ENCODE data around the gene DTD1.

Gene DTD1

DNA sequence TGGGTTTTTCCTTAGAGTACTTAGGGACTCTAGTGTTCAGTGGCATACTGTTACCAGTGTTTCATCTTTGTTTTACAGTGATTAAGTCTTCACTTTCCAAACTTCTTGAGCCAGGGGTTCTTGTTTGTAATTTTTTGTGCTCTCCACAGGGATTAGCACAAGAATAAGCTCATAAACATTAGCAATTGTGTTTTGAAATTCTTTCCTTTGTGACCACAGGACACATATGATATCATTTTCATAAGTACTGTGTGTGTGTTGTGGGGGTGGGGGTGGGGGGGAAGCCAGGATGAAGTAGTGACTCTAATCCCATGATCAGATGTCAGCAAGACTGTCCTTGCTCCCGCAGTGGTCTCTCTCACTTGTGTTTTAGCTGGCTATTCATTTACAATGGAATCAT, 124.3 kb downstream of the DTD1 start:
- peak; percentile 22 for DNase-seq

DNA sequence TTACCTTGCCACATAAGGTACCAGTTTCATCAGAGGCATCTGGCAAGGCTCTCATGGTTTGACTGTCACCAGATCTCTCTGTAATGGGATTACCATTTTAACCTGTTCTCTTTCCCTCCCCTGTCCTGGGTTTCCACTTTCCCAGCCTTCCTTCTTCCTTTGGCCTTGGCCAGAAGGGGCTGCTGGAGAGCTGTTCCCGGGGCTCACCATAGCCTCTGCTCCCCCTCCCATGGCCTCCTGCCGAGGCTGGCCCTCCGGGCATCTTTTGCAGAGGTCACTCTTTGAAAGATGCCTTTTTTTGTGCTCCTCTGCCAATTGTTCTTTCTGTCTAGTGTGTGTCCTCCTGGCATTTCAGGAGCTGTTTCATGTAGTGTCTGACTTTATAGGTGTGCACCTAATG, 125.0 kb downstream of the DTD1 start:
- DNase-seq = no peak

DNA sequence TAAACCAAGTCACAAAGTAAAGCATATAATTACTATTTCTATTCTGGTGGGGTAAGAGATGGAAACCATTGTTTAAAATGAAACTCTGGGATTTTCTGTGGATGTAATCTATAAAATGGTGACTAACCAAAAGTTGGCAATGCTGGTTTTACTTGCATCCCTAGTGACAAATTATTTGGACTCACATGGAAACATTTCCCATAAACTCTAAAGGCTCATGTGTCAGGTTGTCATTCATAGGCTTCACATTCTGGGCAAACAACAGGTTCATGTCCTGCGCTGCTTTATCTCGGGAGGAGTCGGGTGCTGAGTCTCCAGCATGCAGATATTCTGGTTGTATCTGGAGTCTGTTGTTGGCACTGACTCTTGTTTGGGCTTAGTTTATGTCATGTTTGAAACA, 127.7 kb downstream of the DTD1 start:
- DNase-seq = no peak

DNA sequence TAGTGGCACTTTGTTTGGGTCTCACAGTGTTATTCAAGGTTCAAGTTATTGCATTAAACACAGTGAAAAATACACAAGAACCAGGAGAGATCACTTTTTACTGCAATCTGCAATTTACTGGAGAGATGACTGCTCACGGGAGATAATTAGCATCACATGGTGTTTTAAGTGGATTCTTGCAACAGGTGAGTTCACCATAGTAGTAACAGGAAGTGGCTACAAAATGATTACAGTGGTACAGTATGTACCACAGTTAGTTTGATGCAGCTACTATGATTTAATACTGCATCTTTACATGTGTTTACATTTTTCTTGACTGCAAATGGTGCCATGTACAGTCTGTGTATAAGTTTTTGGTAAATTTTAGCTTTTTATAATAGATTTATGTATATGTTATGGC, 129.2 kb downstream of the DTD1 start:
- no peak for DNase-seq

DNA sequence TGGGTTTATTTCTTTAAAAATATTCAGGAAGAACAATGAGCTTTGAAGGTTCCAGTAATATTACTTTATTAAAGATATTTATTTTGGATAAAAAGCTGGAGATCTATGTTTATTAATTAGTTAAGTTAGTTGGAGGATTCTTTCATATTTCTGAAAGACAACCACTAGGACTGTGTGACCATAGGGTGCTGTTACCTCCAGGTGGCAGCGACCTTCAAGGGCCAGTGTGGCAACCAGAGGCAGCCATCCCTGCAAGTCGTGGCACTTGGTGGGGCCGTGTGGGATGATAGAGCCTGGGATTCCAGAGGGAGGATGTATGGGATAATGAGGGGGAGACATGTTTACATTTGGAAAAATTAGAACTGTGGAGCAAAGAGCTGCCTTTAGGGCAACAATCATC, 130.3 kb downstream of the DTD1 start:
- no peak for DNase-seq

DNA sequence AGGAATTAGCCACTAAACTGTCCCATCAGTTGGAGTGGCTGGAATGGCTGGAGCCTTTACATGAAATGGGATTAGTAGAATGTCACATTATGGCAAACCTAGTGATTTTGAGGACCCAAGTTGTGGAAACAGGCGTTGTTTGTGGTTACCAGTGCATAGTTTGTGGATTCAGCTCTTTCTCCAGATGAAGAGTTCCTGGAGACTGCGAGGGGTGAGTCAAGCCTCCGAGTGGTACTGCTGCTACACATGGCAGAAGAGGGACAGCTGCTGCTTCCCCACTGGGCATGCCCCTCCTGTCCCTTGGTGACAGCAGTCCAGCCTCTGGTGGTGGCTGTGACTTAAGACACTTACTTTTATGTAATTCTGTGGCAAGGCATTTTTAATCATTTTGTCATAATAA, 131.6 kb downstream of the DTD1 start:
- peak; percentile 61 for DNase-seq

DNA sequence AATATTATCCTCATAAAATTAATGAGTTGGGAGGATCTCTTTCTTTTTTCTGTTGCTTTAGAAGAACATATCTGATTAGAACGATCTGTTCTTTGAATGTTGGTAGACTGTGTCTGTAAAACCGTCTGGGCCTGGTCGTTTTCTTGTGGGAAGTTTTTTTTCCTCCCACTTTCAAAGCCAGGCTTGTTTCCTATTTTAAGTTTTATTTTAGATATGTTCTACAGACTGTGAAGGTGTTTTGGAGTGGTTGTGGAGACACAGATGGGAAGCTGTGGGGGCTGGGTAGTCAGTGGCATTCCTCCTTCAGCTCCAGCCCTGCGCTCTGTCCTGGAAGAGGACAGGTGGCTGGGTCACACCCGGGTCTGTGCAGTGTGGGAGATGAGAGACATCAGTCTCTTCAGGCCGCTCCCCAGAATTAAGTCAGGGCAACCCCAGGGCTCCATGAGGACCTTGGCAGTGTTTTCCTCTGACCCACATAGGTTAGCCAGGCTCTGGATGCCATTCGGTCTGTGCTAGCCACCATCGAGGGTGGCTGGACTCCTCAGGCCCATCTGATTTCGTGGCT, 133.8 kb downstream of the DTD1 start:
- no peak for DNase-seq

DNA sequence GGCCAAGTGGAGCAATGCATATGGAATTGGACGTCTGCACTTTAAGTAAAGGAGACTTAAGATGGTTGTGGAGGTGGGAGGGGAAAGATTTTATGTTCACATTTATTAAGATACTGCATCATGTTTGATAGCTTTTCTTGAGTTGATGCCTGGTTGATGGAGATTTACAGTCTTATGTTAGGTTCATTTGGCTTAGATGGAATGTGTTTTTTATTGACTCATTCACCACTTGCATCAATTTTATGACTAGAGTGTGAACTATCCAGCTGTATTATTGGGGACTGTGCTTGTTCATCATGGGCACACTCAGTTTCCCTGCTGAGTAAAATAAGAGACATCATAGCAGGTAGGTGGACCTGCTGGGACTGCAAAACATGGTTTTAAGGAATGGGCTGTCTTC, 134.5 kb downstream of the DTD1 start:
- peak; percentile 22 for DNase-seq

DNA sequence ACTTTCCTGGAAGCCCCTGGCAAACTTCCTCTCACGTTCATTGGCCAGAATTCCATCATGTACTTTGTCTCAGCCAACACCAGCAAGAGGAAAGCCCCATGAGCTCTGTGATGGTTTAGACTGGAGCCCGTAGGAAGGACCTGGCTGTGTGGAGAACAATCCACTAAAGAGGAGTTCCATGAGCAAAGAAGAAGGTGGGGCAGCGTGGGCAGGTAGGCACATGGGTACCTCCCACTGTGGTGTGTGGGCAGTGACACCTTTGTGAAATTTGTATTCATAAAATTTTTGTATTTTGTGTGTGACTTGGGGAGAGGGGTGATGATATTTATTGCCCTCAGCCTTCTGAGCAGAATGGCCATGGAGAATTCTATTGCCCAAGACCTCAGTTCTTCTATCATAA, 136.2 kb downstream of the DTD1 start:
- no peak for DNase-seq

DNA sequence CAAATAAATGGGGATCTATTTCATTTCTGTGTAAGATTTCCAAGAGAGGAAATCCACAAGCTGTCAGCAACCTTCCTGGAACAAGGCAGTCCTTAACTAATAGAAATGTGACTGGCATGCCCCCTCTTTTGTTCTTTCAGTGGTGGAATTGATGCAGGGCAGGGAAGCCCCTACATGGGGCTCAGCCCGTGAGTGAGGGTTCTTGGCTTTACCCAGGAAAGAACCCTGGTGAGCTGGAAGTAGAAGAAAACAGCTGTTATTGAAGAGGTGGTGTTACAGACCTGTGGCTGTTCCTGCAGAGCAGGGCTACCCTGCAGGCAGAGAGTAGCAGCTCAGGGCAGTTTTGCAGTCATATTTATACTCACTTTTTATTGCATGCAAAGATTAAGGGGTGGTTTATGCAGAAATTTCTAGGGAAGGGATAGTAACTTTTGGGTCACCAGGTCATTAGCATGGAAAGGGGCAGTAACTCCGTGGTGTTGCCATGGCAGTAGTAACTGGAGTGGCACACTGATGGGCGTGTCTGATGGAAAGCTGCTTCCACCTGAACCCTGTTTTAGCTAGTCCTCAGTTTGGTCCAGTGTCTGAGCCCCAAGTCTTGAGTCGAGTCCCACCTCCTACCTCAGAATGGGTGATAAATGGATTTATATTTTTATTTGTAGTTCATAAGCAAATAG, 137.1 kb downstream of the DTD1 start:
- DNase-seq = no peak

DNA sequence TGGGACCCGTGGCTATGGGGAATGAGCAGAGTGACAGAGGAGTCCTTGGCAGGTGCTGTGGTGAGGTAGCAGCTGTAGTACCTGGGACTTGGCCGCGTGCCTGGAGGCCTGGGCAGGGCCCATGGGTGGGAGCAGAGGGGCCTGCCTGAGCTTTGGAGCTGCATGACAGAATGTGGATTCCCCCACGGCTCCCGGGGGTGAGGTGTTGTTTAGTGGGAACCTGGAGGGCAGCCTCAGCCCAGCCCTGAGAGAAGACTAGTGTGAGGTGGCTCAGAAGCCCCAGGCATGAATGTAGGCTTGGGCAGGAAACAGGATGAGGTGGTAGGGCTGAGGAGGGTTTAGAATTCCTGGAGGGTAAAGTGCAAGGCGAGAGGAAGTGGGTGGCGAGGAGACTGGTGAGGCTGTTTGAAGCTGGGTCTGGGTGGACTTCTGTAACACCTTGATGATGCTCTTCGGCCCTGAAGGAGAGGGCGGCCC, 139.2 kb downstream of the DTD1 start:
- DNase-seq = no peak

DNA sequence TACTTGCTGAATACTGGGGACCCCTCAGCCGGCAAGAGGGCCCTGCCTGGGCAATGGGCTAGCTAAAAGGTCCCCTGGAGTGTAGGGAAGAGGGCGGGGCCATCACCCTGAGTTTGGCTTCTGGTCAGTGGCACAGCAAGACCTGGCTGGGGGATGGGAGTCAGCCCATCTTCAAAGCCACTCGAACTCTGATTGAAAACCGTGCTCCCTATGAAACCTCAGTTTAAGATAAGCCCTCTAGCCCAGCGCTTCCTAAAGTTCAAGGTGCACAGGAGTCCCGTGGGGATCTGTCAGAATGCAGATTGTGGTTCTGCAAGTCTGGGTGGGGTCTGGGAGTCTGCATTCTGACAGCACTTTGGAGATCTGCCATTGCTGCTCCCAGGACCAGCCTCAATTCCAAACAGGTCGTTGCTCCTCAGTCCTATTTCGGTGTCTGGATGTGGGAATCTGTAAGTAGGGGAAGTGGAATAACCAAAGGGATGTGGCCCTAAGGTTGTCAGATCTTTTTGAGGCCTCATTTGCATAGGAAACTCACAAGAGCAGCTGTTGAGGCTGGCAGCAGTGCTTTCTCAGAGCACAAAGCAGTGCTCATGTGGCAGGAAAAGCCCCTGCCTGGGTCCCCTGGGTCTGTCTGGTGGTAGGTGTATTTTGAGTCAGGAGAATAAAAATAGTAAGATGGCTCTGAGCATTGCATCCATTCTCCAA, 140.5 kb downstream of the DTD1 start:
- DNase-seq = no peak

DNA sequence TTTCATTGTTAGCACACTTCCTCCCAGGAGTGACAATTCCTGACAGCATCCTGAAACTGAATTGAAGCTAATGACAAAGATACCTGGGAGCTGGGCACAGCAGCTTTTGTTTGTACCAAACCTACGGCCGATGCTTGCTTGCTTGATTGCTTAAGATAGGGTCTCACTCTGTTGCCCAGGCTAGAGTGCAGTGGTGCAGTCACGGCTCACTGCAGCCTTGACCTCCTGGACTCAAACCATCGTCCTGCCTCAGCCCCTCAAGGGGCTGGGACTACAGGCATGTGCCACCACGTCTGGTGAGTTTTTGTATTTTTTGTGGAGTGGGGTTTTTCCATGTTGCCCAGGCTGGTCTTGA, 141.0 kb downstream of the DTD1 start:
- no peak for DNase-seq

DNA sequence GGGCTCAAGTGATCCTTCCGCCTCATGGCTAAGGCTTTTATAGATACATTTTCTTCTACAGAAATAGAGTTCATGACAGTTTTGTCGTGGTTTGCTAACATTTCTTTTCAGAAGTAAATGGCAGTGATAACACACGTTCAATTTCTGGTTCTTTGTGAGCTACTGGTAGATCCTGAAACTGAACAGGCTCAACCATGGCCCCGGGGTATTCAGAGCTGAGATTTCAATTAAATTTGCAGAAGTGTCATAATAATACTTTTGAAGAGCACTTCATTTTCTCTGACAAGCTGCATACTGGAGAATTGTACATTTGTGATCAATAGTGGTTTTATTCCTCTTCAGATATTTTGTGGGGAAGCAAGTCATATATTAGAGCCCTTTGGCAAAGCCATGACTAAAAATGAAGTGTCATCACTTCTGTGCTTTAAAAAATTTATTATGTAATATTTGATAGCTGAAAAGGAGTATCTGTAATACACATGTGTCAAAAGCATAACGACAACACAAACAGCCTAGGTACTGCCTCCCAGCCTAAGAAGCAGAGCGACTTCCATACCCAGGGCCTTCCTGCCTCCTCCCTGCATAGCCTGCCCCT, 141.5 kb downstream of the DTD1 start:
- no peak for DNase-seq

DNA sequence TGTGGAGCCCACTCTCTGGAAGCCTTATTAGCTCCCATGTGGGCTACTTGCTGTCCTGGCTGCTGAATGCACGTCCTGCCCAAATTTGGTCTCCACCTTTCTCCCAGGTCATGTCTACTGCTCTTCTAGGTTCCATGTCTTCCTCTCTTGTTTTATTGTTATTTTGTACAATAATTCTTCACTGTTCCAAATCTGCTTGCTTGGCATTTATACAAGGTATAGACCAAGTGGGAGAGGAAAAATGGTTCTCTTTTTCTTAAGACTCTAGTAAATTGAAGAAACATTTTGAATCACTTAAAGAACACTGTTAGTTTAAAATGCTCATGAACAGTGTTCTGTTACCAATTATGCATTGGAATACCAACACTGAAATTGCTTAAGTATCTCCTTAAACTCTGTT, 144.1 kb downstream of the DTD1 start:
- no peak for DNase-seq

DNA sequence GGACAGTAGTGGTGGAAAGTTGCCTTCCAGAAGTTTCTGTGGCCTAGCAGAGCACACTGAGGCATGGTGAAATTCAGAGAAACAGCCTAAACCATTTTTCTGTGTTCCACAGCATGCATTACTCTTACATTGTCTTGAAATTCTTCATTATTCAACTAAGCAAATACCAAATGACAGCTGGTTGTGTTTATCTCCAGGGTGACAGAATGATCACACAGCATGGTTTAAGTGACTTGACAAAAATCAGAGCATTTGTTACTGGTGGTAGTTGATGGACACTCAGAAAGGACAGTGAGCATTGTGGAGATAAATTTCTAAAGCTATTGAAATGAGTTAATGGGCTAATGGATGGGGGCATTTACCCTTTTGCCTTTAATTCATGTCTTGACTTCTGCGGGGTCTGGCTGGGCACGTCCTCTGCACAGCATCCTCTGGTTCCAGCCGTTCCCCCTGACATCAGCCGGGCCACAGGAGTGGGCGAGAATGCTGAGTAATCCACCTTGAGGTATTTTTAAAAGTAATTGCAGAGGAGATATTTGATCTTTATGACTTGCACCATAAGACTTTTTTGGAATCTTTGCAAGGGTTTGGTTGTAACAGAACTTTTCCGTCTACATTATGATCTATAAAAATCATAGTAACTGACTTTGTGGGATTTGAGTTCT, 146.8 kb downstream of the DTD1 start:
- DNase-seq = no peak

DNA sequence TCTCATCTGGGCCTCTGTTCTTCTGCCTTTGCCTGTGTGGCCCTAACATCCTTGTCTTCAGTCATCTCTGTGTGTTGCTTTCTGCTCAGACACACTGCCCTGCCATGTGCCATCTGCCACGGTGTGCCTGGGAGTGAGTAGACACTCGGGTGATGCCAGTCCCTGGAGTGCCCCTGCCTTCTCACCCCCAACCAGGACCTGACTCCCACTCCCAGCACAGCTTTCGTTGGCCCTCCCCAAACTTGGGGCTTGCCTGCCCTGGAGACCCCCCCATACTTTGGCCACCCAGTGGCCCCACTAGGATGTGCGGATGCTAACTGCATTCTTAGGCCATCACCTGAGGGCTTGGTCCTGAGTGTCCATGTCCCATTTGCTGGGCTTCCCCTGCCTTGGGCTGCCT, 149.3 kb downstream of the DTD1 start:
- DNase-seq = no peak

DNA sequence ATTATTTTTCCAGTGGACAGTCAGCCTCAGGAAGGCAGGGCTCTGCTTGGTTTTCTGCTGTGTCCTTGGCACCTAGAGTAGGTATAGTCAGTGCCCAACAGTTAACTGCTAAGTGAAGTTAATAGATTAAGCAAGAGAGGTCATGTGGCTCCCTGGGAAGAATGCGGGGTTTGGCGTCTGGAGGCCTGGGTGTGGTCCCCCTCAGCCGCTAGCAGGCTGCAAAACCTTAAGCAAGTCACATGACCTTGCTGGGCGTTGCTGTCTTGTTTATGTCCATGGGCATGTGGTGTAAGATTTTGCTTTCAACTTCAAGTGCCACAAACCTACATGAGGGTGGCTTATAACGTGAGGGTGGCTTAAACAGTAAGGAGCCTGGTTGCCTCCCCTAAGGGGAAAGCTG, 150.2 kb downstream of the DTD1 start:
- peak; percentile 32 for DNase-seq

DNA sequence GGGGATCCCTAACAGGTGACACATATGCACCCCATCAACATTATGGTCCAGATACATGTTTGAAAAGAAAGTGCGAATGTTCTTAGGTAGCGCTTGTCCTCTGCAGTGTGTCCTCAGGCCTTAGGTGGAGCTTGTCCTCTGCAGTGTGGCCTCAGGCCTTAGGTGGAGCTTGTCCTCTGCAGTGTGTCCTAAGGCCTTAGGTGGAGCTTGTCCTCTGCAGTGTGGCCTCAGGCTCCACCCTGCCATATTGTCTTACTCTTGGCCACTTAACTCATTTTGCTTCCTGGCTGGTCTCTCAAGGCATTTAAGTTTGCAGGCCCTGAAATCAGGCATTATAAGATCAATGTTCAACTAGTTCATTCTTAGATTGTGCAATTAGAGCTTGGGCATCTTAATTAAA, 151.0 kb downstream of the DTD1 start:
- no peak for DNase-seq

DNA sequence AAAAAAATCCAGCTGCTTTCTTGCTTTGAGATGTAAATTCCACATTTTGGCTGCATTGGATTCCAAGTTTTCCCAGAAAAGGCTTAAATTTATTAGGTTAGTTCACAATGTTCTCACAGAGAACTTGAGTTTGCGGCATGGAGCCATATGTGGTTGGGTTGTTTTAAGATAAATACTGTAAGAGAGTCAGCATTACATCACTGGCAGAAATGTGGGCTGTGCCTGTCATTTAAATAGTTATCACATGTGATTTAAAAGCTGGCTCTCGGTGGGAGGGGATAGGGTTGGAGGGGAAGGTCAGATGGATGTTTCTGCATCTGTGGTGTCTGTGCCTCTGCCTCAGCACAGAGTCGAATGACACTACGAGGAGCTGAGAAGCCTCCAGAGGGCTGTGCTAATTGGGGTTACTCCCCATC, 151.9 kb downstream of the DTD1 start:
- DNase-seq = peak; percentile 78

DNA sequence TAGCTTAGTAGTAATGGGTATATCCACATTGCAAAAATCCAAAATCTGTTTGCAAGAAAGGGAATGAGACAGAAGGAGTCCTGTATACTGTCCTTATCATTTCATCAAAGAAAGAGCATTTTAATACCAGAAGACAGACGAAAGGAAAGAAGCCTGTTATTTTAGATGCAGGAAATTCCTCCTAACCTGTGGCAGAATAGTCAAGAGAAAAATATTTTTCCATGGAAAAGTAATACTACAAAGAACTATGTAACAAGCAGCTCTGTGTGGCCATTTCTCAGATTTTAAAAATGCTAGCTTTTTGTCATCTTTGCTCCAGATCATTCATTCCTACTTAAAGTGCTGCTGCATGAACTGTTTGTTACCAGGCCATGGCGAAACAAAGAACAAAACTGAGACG, 152.9 kb downstream of the DTD1 start:
- no peak for DNase-seq

DNA sequence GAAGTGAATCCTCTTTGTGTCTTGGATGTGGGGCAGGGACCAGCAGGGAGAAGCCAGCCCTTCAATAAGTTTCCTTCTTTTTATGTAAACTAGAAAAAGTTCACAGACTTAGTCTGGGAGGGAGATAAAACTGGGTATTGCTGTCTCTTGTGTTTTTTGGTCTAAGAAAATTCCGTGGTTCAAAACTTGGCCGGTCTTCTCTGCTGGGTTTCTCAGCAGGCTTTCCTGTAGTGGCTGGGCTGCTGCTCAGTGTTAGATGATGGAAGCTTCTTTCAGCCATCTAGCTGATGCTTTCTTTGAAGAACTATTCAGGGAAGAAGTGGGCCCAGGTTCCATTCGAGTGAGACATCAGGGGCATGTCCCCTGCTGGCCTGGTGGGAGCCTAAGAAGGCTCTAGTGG, 155.0 kb downstream of the DTD1 start:
- no peak for DNase-seq
